Body of pancreas (tissue), 4 donors: Measurements from ENCODE around the gene GPR173. TPM values are rescaled to one million over a fixed set of nuclear protein-coding genes. Genes with fewer than 3 reads are reported as not detected.
A peak's percentile ranks its signal among the peaks of the same experiment; 100 is the strongest.

Experiments
- ATAC-seq: fragments of 150-250 bp; one replicate; pipeline ENCODE4 v1.9.1; 2016
- DNase-seq, 4 donors: peaks; one replicate each; pipeline ENCODE4 v3.0.0-alpha.2; 2019
- H3K27ac ChIP-seq, 4 donors: fragments of 200-600 bp; sonication (generic); 1 replicate in 3 of 4; 2 replicates in 1 of 4; pipeline versions ENCODE4 v1.5.1 to v1.6.1; 2016 to 2019; ENCODE audit warnings: mild to moderate bottlenecking in 1 of 4, mixed read lengths in 1 of 4, moderate library complexity in 1 of 4
- H3K27me3 ChIP-seq, 2 donors: fragments of 200-600 bp; sonication (generic); one replicate each; pipeline ENCODE4 v1.6.0; 2016; ENCODE audit warnings: mild to moderate bottlenecking in 1 of 2
- H3K36me3 ChIP-seq, 2 donors: fragments of 200-600 bp; sonication (generic); replicated peaks in 1 of 2; 2 replicates each; pipeline ENCODE4 v1.5.1; 2016; ENCODE audit warnings: low read depth in 2 of 2; ENCODE audit not compliant: insufficient read depth in 1 of 2
- H3K4me1 ChIP-seq: fragments of 200-600 bp; sonication (generic); one replicate; pipeline ENCODE4 v1.6.0; 2016
- H3K4me3 ChIP-seq, 2 donors: fragments of 200-600 bp; sonication (generic); 1 replicate in 1 of 2; 2 replicates in 1 of 2; pipeline ENCODE4 v1.5.1; 2016 to 2019
- H3K9me3 ChIP-seq, 3 donors: fragments of 200-600 bp; sonication (generic); 1 replicate in 2 of 3; 2 replicates in 1 of 3; pipeline ENCODE4 v1.5.1; 2016
- POLR2A ChIP-seq, 3 donors: fragments of 450-650 bp; IDR thresholded peaks; one replicate each; pipeline ENCODE4 v1.6.1; 2016; ENCODE audit warnings: antibody characterized with exemption in 3 of 3, mild to moderate bottlenecking in 2 of 3
- WGBS, 2 donors: methylation state at CpG; one replicate each; pipeline ENCODE4 v1.1.5; 2017; 5-methylcytosine and 5-hydroxymethylcytosine counted together
- intact Hi-C: fragments of 100-400 bp; cut with DNase I; formaldehyde crosslinking; loops from one replicate; pipeline ENCODE4 v1.15.1; 2023
- total RNA-seq, 2 donors: library from RNA; depleted of rRNA; stranded (reverse); fragments of >200 nt; gene quantifications; one replicate each; pipeline ENCODE4 v1.1.0, GENCODE V29; 2016
- TF ChIP-seq, protein P1 (sequence below), 7 experiments: fragments of 450-650 bp in 4 of 7; fragments of 200-600 bp in 3 of 7; sonication (generic) in 3 of 7; IDR thresholded peaks; one replicate each; pipeline ENCODE4 v1.5.1; 2016 to 2019; ENCODE audit warnings: antibody characterized with exemption in 7 of 7

GPR173 gene
- total RNA-seq, 2 donors from 2014 or later = 0.26 to 0.66 TPM

DNA sequence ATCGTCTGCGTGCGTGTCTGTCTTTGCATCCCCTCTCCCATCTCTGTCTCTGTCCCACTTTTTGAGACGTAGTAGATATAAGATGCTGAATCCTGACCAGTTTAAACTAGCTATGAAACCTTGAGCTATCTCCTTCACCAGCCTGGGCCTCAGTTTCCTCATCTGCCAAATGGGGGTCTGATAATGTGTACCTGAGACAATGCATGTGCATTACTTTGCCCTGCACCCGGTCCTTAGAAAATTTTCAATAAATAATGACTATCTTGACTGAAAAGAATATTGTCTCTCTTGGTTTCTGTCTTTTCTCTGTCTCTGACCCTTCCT is 46.0 kb downstream of the GPR173 start:
- WGBS, 2 donors = 0% methylated on average over 1 to 5 of the region's 5 CpGs
- Histone ChIP-seq H3K27me3 (no peaks in the 10 kb centered on the region), H3K27ac (peak overlapping the region; percentile 62 to 97 (median 90)), H3K9me3 (no peaks in the 10 kb centered on the region), H3K36me3 (no peaks in the 10 kb centered on the region), H3K4me3 (peak overlapping the region; percentile 28 to 39), H3K4me1 (peaks cover 7% of the 10 kb centered on the region)
- ATAC-seq (no peak), DNase-seq (no peak)
- TF ChIP-seq POLR2A (IDR thresholded peaks at IDR 0.05) = no peak
- TF ChIP-seq, protein P1, sequence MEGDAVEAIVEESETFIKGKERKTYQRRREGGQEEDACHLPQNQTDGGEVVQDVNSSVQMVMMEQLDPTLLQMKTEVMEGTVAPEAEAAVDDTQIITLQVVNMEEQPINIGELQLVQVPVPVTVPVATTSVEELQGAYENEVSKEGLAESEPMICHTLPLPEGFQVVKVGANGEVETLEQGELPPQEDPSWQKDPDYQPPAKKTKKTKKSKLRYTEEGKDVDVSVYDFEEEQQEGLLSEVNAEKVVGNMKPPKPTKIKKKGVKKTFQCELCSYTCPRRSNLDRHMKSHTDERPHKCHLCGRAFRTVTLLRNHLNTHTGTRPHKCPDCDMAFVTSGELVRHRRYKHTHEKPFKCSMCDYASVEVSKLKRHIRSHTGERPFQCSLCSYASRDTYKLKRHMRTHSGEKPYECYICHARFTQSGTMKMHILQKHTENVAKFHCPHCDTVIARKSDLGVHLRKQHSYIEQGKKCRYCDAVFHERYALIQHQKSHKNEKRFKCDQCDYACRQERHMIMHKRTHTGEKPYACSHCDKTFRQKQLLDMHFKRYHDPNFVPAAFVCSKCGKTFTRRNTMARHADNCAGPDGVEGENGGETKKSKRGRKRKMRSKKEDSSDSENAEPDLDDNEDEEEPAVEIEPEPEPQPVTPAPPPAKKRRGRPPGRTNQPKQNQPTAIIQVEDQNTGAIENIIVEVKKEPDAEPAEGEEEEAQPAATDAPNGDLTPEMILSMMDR (IDR thresholded peaks at IDR 0.05) = no peak
- intact Hi-C loops = no loop called here

DNA sequence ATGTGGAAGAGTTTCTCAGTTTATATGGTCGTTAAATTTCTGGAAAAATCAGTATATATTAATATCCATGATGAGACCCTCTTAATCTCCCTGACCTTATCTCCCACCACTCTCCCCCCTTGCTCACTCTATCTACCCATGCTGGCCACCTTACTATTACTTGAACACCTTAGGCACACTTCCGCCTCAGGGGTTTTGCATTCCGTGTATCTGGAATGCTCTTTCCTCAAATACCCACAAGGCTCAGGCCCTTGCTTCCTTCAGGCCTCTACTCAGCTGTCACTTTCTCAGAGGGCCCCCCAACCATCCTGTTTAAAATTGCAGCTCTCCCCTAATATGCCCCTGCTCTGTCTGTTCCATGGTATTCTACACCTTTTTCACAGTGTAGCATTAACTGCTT is 47.2 kb downstream of the GPR173 start:
- H3K36me3 ChIP-seq = no peaks in the 10 kb centered on the region
- H3K9me3 ChIP-seq = no peaks in the 10 kb centered on the region
- intact Hi-C loops = no loop called here
- DNase-seq = no peak
- peaks cover 7% of the 10 kb centered on the region for H3K4me1 ChIP-seq
- 59 to 75% methylated on average over 3 of the region's 3 CpGs for WGBS, 2 donors
- H3K4me3 ChIP-seq = no peak overlapping the region
- TF ChIP-seq POLR2A (IDR thresholded peaks at IDR 0.05) = no peak
- TF ChIP-seq, protein P1 (IDR thresholded peaks at IDR 0.05) = no peak
- H3K27ac ChIP-seq = no peak overlapping the region
- no peak for ATAC-seq
- no peaks in the 10 kb centered on the region for H3K27me3 ChIP-seq

DNA sequence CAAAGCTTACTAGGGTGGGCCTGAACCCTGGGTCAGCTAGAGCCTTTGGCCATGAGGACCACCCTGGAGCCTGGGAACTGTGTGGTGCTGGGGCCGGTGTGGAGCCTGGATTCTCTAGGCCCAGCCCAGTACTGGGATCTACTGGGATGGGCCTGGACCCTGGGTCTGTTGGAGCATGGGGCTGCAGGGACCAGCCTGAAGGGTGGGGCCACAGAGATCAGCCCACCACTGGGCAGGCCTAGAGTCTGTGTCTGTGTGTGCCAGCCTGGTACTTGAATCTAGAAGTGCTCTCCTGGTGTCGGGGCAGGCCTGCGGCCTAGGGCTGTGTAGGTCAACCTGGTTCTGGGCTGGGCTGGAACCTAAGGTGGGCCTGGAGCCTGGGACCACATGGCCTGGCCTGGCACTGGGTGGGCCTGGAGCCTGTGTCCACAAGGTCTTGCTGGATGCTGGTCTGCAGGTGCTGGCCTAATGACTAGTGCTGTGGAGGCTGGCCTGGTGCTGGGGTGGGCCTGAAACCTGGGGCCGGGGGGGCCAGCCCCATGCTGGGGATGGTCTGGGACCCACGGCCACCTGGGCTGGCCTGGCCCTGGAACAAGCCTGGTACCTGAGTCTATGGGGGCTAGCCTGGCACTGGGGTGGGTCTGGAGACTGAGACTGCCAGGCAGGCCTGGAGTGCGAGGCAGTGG is 66.4 kb downstream of the GPR173 start:
- TF ChIP-seq POLR2A (IDR thresholded peaks at IDR 0.05) = no peak
- TF ChIP-seq, protein P1 (IDR thresholded peaks at IDR 0.05) = no peak
- 100% methylated on average over 2 to 4 of the region's 6 CpGs for WGBS, 2 donors
- Histone ChIP-seq H3K27ac (no peak overlapping the region), H3K36me3 (no peaks in the 10 kb centered on the region), H3K4me3 (no peak overlapping the region), H3K4me1 (no peaks in the 10 kb centered on the region), H3K27me3 (no peaks in the 10 kb centered on the region), H3K9me3 (no peaks in the 10 kb centered on the region)
- intact Hi-C loops = no loop called here
- ATAC-seq (no peak), DNase-seq (no peak)

DNA sequence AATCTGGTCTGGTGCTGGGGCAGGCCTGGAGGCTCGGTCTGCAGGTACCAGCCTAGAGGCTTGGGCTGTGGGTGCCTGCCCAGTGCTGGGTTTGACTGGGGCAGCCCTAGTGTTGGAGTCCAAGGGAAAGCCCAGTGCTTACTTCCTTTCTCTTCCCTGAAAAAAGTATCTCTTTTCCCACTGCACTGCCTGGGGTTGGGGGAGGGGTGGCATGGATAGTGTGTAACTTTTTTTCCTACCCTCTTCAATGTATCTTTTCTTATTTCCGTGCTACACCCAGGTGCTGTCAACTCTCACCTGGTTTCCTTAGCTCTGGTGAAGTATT is 66.9 kb downstream of the GPR173 start:
- intact Hi-C loops = no loop called here
- no peaks in the 10 kb centered on the region for H3K27me3 ChIP-seq
- DNase-seq = no peak
- no peak overlapping the region for H3K4me3 ChIP-seq
- H3K9me3 ChIP-seq = no peaks in the 10 kb centered on the region
- no peaks in the 10 kb centered on the region for H3K4me1 ChIP-seq
- no peak for TF ChIP-seq POLR2A (IDR thresholded peaks at IDR 0.05)
- TF ChIP-seq, protein P1 (IDR thresholded peaks at IDR 0.05) = no peak
- H3K36me3 ChIP-seq = no peaks in the 10 kb centered on the region
- H3K27ac ChIP-seq = no peak overlapping the region
- no peak for ATAC-seq
- WGBS, 2 donors = 87 to 90% methylated on average over 2 of the region's 2 CpGs

DNA sequence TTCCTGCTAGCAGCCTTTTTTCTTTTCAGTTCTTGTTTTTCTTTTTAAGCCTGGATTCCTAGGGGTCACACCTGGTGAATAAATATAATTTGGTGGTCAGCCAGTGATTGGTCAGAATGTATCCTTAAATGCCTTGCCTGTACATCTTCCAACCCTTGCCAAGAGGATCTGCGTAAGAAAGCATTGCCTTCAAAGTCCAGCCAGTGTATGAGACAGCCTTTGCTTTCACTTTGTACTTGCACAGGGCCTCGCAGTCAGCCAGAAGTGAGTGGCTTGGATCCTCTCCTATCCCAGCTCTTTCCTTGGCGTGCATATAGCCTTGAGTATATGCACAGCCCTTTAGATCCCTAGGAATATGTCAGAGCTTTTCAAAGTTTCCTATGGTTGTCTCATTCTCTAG is 67.5 kb downstream of the GPR173 start:
- DNase-seq = peak in 1 of 4 donors; percentile 2
- no peak overlapping the region for H3K4me3 ChIP-seq

More for the DNA sequence above, 67.5 kb downstream of the GPR173 start:
- Histone ChIP-seq H3K9me3 (no peaks in the 10 kb centered on the region), H3K4me1 (no peaks in the 10 kb centered on the region), H3K27me3 (no peaks in the 10 kb centered on the region), H3K27ac (no peak overlapping the region), H3K36me3 (no peaks in the 10 kb centered on the region)
- WGBS, 2 donors = 90 to 93% methylated on average over 3 of the region's 3 CpGs
- ATAC-seq = no peak
- intact Hi-C loops = no loop called here
- TF ChIP-seq, protein P1 (IDR thresholded peaks at IDR 0.05) = no peak
- no peak for TF ChIP-seq POLR2A (IDR thresholded peaks at IDR 0.05)
